K562 (cell line): ENCODE results near the gene COX4I2. TPM values are rescaled to one million over a fixed set of nuclear protein-coding genes. Genes with fewer than 3 reads are reported as not detected.

Experiments used
- ARHGAP35 ChIP-seq: fragments of 450-650 bp; IDR thresholded peaks from 2 replicates; pipeline ENCODE4 v1.6.1; 2018; ENCODE audit not compliant: partially characterized antibody
- ARID1B ChIP-seq: fragments of 450-650 bp; IDR thresholded peaks from 2 replicates; pipeline ENCODE4 v1.6.1; 2016; ENCODE audit warnings: antibody characterized with exemption, mild to moderate bottlenecking, inconsistent platforms
- CBX1 ChIP-seq: sonication (generic); IDR thresholded peaks from 2 replicates; pipeline ENCODE4 v1.6.1; 2016; ENCODE audit warnings: antibody characterized with exemption, low read depth, mild to moderate bottlenecking
- CXXC5 ChIP-seq: fragments of 250-450 bp; sonication (Bioruptor Pico); IDR thresholded peaks from 2 replicates; pipeline ENCODE4 v1.8.0; 2022; ENCODE audit warnings: inconsistent platforms, mild to moderate bottlenecking, moderate library complexity
- DPF2 ChIP-seq: fragments of 450-650 bp; IDR thresholded peaks from 2 replicates; pipeline ENCODE4 v1.6.1; 2016
- EGR1 ChIP-seq: fragments of 450-650 bp; conservative IDR thresholded peaks from 2 replicates; pipeline ENCODE4 v1.6.1; 2017; ENCODE audit warnings: mild to moderate bottlenecking
- EHMT2 ChIP-seq: fragments of 450-650 bp; IDR thresholded peaks from 2 replicates; pipeline ENCODE4 v1.6.1; 2018; ENCODE audit warnings: antibody characterized with exemption
- KLF6 ChIP-seq: fragments of 250-450 bp; sonication (Bioruptor Pico); IDR thresholded peaks from 2 replicates; pipeline ENCODE4 v1.4.0; 2020; ENCODE audit warnings: mild to moderate bottlenecking, moderate library complexity, borderline replicate concordance
- POLR2AphosphoS5 ChIP-seq: IDR thresholded peaks from 2 replicates; pipeline ENCODE4 v1.6.1; 2011; ENCODE audit warnings: mild to moderate bottlenecking, low read depth, low read length, moderate library complexity; ENCODE audit not compliant: control insufficient read depth, insufficient read depth
- SMAD4 ChIP-seq: fragments of 250-450 bp; sonication (Bioruptor Pico); conservative IDR thresholded peaks from 2 replicates; pipeline ENCODE4 v1.8.0; 2021; ENCODE audit warnings: inconsistent platforms, mild to moderate bottlenecking, moderate library complexity
- TBL1XR1 ChIP-seq, 2 experiments: IDR thresholded peaks; 2 replicates each; pipeline ENCODE4 v1.6.1; 2012; ENCODE audit warnings: improper control_type of control experiment in 2 of 2, low read length in 2 of 2, mild to moderate bottlenecking in 1 of 2
- TRIM24 ChIP-seq, 2 experiments: fragments of 450-650 bp; IDR thresholded peaks; 2 replicates each; pipeline ENCODE4 v1.6.1; 2016
- ZBTB9 ChIP-seq: fragments of 450-650 bp; formaldehyde crosslinking; IDR thresholded peaks from 2 replicates; pipeline ENCODE4 v1.4.0; 2020; ENCODE audit warnings: mild to moderate bottlenecking, moderate library complexity
- polyA plus RNA-seq, 8 experiments: library from polyadenylated mRNA; depleted of rRNA in 4 of 8; stranded (reverse) in 5 of 8; unstranded in 3 of 8; fragments of >200 nt; fragmentation: Nextera tagmentation in 2 of 8; fragmentation: Illumina TruSeq in 1 of 8; extraction: Ambion mirVana in 2 of 8; extraction: Trizol in 1 of 8; gene quantifications; 2 replicates each; pipeline versions ENCODE4 v1.2.1 to v1.2.3, GENCODE V29; 2011 to 2014; ENCODE audit warnings: inconsistent platforms in 1 of 8, missing spikeins in 1 of 8
- total RNA-seq, 7 experiments: library from RNA; depleted of rRNA in 6 of 7; stranded (reverse); fragments of >200 nt in 6 of 7; fragmentation: Illumina TruSeq in 2 of 7; extraction: Trizol in 2 of 7; gene quantifications; 2 replicates each; pipeline versions ENCODE4 v1.2.1 to v1.2.3, GENCODE V29; 2011 to 2021; ENCODE audit warnings: low replicate concordance in 1 of 7
- TF ChIP-seq, protein P1 (sequence below): fragments of 250-450 bp; sonication (Bioruptor Pico); IDR thresholded peaks from 2 replicates; pipeline ENCODE4 v1.4.0; 2020; ENCODE audit warnings: mild to moderate bottlenecking, moderate library complexity
- TF ChIP-seq, protein P2 (sequence below): sonication (generic); formaldehyde crosslinking; IDR thresholded peaks from 2 replicates; pipeline ENCODE4 v1.9.0; 2022; ENCODE audit warnings: mild to moderate bottlenecking, missing genetic modification reagents
- TF ChIP-seq, protein P3 (sequence below), 2 experiments: fragments of 200-800 bp in 1 of 2; sonication (Bioruptor generic) in 1 of 2; sonication (generic) in 1 of 2; formaldehyde crosslinking in 1 of 2; IDR thresholded peaks in 1 of 2; conservative IDR thresholded peaks in 1 of 2; 2 replicates each; pipeline versions ENCODE4 v1.5.0 to v1.6.1; 2016 to 2020; ENCODE audit warnings: missing compliant biosample characterization in 1 of 2, missing genetic modification characterization in 1 of 2, missing genetic modification reagents in 1 of 2
- TF ChIP-seq, protein P4 (sequence below): fragments of 250-450 bp; sonication (Bioruptor Pico); IDR thresholded peaks from 2 replicates; pipeline ENCODE4 v1.5.0; 2021; ENCODE audit warnings: mild to moderate bottlenecking, borderline replicate concordance
- TF ChIP-seq, protein P5 (sequence below): fragments of 200-800 bp; sonication (Bioruptor generic); IDR thresholded peaks from 2 replicates; pipeline ENCODE4 v1.6.1; 2017; ENCODE audit warnings: missing genetic modification characterization, missing compliant biosample characterization

COX4I2 gene
- total and polyA plus RNA-seq, 9 of the 15 experiments (the other 6 are each of a cell fraction or from before 2014, with no cell fraction given), result not detected

- TF ChIP-seq EGR1, result peak; percentile 97
- TF ChIP-seq ZBTB9 (CRISPR knock-in tag), result peak; percentile 49; the same call in 1 of the 2 replicates
- 0 out of 2 replicates have a peak, but pooled peaks have one; percentile 18 for TF ChIP-seq CBX1
- TF ChIP-seq, protein P1, sequence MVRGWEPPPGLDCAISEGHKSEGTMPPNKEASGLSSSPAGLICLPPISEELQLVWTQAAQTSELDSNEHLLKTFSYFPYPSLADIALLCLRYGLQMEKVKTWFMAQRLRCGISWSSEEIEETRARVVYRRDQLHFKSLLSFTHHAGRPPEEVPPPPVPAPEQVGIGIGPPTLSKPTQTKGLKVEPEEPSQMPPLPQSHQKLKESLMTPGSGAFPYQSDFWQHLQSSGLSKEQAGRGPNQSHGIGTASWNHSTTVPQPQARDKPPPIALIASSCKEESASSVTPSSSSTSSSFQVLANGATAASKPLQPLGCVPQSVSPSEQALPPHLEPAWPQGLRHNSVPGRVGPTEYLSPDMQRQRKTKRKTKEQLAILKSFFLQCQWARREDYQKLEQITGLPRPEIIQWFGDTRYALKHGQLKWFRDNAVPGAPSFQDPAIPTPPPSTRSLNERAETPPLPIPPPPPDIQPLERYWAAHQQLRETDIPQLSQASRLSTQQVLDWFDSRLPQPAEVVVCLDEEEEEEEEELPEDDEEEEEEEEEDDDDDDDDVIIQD (CRISPR knock-in tag), result no peak
- TF ChIP-seq EHMT2, result no peak
- TF ChIP-seq, protein P2, sequence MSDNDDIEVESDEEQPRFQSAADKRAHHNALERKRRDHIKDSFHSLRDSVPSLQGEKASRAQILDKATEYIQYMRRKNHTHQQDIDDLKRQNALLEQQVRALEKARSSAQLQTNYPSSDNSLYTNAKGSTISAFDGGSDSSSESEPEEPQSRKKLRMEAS (CRISPR knock-in tag), result peak; percentile 53
- TF ChIP-seq KLF6 (CRISPR knock-in tag), result 0 out of 2 replicates have a peak, but pooled peaks have one; percentile 23
- TF ChIP-seq ARID1B, result peak; percentile 39; the same call in 1 of the 2 replicates
- TF ChIP-seq TRIM24 (IDR thresholded peaks at IDR 0.05), result peak in 1 of 2 experiments; percentile 44; a peak in 2 of 4 replicates
- peak; percentile 70 for TF ChIP-seq CXXC5 (CRISPR knock-in tag)
- TF ChIP-seq ARHGAP35, result no peak
- TF ChIP-seq TBL1XR1 (IDR thresholded peaks at IDR 0.05; ENCODE audit: low read length in 2 of 2), result peak; percentile 36 to 50; a peak in 2 of 4 replicates
- TF ChIP-seq POLR2AphosphoS5, result 0 out of 2 replicates have a peak, but pooled peaks have one; percentile 23
- TF ChIP-seq, protein P3, sequence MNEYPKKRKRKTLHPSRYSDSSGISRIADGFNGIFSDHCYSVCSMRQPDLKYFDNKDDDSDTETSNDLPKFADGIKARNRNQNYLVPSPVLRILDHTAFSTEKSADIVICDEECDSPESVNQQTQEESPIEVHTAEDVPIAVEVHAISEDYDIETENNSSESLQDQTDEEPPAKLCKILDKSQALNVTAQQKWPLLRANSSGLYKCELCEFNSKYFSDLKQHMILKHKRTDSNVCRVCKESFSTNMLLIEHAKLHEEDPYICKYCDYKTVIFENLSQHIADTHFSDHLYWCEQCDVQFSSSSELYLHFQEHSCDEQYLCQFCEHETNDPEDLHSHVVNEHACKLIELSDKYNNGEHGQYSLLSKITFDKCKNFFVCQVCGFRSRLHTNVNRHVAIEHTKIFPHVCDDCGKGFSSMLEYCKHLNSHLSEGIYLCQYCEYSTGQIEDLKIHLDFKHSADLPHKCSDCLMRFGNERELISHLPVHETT (CRISPR knock-in tag; conservative IDR thresholded peaks at IDR 0.05 in 1 of 2, IDR thresholded peaks at IDR 0.05 in 1 of 2), result 0 out of 4 replicates have a peak, but pooled peaks of 1 of the 2 experiments have one; percentile 12
- TF ChIP-seq, protein P4, sequence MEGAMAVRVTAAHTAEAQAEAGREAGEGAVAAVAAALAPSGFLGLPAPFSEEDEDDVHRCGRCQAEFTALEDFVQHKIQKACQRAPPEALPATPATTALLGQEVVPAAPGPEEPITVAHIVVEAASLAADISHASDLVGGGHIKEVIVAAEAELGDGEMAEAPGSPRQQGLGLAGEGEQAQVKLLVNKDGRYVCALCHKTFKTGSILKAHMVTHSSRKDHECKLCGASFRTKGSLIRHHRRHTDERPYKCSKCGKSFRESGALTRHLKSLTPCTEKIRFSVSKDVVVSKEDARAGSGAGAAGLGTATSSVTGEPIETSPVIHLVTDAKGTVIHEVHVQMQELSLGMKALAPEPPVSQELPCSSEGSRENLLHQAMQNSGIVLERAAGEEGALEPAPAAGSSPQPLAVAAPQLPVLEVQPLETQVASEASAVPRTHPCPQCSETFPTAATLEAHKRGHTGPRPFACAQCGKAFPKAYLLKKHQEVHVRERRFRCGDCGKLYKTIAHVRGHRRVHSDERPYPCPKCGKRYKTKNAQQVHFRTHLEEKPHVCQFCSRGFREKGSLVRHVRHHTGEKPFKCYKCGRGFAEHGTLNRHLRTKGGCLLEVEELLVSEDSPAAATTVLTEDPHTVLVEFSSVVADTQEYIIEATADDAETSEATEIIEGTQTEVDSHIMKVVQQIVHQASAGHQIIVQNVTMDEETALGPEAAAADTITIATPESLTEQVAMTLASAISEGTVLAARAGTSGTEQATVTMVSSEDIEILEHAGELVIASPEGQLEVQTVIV (CRISPR knock-in tag), result no peak
- TF ChIP-seq DPF2, result peak; percentile 44; the same call in 1 of the 2 replicates
- TF ChIP-seq, protein P5, sequence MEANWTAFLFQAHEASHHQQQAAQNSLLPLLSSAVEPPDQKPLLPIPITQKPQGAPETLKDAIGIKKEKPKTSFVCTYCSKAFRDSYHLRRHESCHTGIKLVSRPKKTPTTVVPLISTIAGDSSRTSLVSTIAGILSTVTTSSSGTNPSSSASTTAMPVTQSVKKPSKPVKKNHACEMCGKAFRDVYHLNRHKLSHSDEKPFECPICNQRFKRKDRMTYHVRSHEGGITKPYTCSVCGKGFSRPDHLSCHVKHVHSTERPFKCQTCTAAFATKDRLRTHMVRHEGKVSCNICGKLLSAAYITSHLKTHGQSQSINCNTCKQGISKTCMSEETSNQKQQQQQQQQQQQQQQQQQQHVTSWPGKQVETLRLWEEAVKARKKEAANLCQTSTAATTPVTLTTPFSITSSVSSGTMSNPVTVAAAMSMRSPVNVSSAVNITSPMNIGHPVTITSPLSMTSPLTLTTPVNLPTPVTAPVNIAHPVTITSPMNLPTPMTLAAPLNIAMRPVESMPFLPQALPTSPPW, result peak; percentile 91
- TF ChIP-seq SMAD4 (CRISPR knock-in tag), result peak; percentile 98
Observed at GRCh38 chr20:31608251-31608945, 29.3 kb upstream of the COX4I2 start (continued).
